Stomach (tissue), 9 donors: ENCODE data around the gene SGMS1. TPM values are rescaled to one million over a fixed set of nuclear protein-coding genes. Genes with fewer than 3 reads are reported as not detected.

Experiments
- DNase-seq, 2 donors: peaks; one replicate each; pipeline versions ENCODE4 v3.0.0 to v3.0.0-alpha.2; 2013 to 2019
- H3K27ac ChIP-seq, 5 donors: fragments of 200-600 bp in 4 of 5; sonication (generic) in 4 of 5; one replicate each; pipeline ENCODE4 v1.5.1; 2013 to 2019; ENCODE audit warnings: mild to moderate bottlenecking in 1 of 5, moderate library complexity in 1 of 5
- H3K27me3 ChIP-seq, 3 donors: fragments of 200-600 bp; sonication (generic); one replicate each; pipeline ENCODE4 v1.5.1; 2017 to 2019; ENCODE audit warnings: mixed run types in 1 of 3
- H3K36me3 ChIP-seq, 4 donors: fragments of 200-600 bp; sonication (generic); 1 replicate in 3 of 4; 2 replicates in 1 of 4; pipeline ENCODE4 v1.5.1; 2016 to 2019
- H3K4me1 ChIP-seq, 4 donors: fragments of 200-600 bp; sonication (generic); one replicate each; pipeline ENCODE4 v1.5.1; 2016 to 2019
- H3K4me3 ChIP-seq, 4 donors: fragments of 200-600 bp; sonication (generic) in 3 of 4; one replicate each; pipeline ENCODE4 v1.5.1; 2016 to 2019; ENCODE audit warnings: mild to moderate bottlenecking in 1 of 4
- H3K9me3 ChIP-seq, 4 donors: fragments of 200-600 bp; sonication (generic); one replicate each; pipeline ENCODE4 v1.5.1; 2016 to 2019
- EP300 ChIP-seq: sonication (generic); formaldehyde crosslinking; IDR thresholded peaks from one replicate; pipeline ENCODE4 v1.6.1; 2017; ENCODE audit warnings: antibody characterized with exemption
- POLR2A ChIP-seq, 4 donors: fragments of 450-650 bp; IDR thresholded peaks; one replicate each; pipeline ENCODE4 v1.6.1; 2016; ENCODE audit warnings: antibody characterized with exemption in 4 of 4, control low read depth in 2 of 4, mild to moderate bottlenecking in 1 of 4, moderate library complexity in 1 of 4
- POLR2AphosphoS5 ChIP-seq, 3 donors: sonication (generic); formaldehyde crosslinking; IDR thresholded peaks; one replicate each; pipeline ENCODE4 v1.6.1; 2016; ENCODE audit warnings: antibody characterized with exemption in 3 of 3
- WGBS, 5 donors: extraction: QIAGEN DNeasy Blood & Tissue Kit in 3 of 5; methylation state at CpG; one replicate each; pipeline versions ENCODE4 v1.1.5 to v1.1.7; 2013 to 2018; 5-methylcytosine and 5-hydroxymethylcytosine counted together
- intact Hi-C: fragments of 100-400 bp; cut with DNase I; formaldehyde crosslinking; loops from one replicate; pipeline ENCODE4 v1.15.1; 2023; ENCODE audit warnings: low total_unique reads
- polyA plus RNA-seq, 3 donors: library from polyadenylated mRNA; stranded (reverse); fragments of 200-250 nt; gene quantifications; one replicate each; pipeline ENCODE4 v1.2.3, GENCODE V29; 2013
- total RNA-seq, 5 donors: library from RNA; depleted of rRNA; stranded (reverse); fragments of >200 nt; gene quantifications; one replicate each; pipeline versions ENCODE4 v1.1.0 to v1.2.3, GENCODE V29; 2014 to 2016
- TF ChIP-seq, protein P1 (sequence below), 7 experiments: fragments of 450-650 bp in 4 of 7; fragments of 200-600 bp in 3 of 7; sonication (generic) in 3 of 7; IDR thresholded peaks; one replicate each; pipeline ENCODE4 v1.5.1; 2016 to 2019; ENCODE audit warnings: antibody characterized with exemption in 7 of 7, control low read depth in 2 of 7, mild to moderate bottlenecking in 1 of 7
- donor health status: healthy with polysubstance abuse.
- donor health status: Bipolar disorder and iron deficiency.
- donor health status: healthy.

The SGMS1 gene
- total and polyA plus RNA-seq, 8 donors = 6.2 to 229 (median 49.6) TPM

DNA sequence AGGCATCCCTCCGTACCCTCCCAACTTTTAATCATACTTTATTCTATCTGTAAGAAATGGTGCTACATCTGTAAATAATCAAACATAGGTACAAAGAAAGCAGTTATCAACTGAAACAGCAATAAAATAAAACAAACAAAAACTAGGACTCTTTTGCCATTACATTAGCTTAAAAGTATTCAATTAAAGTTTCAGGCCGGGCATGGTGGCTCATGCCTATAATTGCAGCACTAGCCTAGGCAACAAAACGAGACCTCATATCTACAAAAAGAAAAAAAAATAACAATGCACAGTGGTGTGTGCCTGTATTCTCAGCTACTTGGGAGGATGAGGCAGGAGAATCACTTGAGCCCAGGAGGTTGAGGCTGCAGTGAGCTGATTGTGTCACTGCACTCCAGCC lies 161.9 kb downstream of the SGMS1 start:
- Histone ChIP-seq H3K36me3 (peaks cover 0 to 20% (median 12%) of the 10 kb centered on the region in 4 donors), H3K27ac (no peak overlapping the region), H3K4me1 (peaks cover 0 to 30% (median 8%) of the 10 kb centered on the region in 4 donors), H3K9me3 (no peaks in the 10 kb centered on the region), H3K27me3 (no peaks in the 10 kb centered on the region), H3K4me3 (no peak overlapping the region)
- TF ChIP-seq, protein P1, sequence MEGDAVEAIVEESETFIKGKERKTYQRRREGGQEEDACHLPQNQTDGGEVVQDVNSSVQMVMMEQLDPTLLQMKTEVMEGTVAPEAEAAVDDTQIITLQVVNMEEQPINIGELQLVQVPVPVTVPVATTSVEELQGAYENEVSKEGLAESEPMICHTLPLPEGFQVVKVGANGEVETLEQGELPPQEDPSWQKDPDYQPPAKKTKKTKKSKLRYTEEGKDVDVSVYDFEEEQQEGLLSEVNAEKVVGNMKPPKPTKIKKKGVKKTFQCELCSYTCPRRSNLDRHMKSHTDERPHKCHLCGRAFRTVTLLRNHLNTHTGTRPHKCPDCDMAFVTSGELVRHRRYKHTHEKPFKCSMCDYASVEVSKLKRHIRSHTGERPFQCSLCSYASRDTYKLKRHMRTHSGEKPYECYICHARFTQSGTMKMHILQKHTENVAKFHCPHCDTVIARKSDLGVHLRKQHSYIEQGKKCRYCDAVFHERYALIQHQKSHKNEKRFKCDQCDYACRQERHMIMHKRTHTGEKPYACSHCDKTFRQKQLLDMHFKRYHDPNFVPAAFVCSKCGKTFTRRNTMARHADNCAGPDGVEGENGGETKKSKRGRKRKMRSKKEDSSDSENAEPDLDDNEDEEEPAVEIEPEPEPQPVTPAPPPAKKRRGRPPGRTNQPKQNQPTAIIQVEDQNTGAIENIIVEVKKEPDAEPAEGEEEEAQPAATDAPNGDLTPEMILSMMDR (IDR thresholded peaks at IDR 0.05) = no peak
- TF ChIP-seq EP300 (no peak), POLR2A (IDR thresholded peaks at IDR 0.05) (no peak), POLR2AphosphoS5 (IDR thresholded peaks at IDR 0.05) (no peak)
- WGBS, 5 donors = 59 to 80% (median 66%) methylated on average over 3 of the region's 3 CpGs
- intact Hi-C loops = no loop called here
- DNase-seq = no peak

DNA sequence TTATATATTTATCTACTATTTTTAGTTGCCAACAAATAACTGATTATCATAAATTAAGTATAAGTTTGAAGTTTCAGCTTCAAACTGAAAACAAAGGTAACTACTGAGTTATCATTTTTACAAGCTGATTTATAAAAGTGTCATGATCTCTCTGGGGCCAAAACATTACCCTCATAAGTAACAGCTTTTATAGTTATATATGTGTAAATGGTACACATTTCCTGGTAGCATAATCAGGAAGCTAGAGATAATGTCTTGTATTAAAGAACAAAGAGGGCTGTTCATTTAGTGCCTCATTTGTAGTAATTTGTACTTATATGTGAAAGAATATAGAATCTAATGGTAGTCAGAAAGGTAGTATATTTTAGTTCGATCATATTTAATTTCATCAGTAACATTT lies 162.6 kb downstream of the SGMS1 start:
- no peak for TF ChIP-seq POLR2AphosphoS5 (IDR thresholded peaks at IDR 0.05)
- TF ChIP-seq, protein P1 (IDR thresholded peaks at IDR 0.05) = no peak
- no peak for TF ChIP-seq POLR2A (IDR thresholded peaks at IDR 0.05)
- TF ChIP-seq EP300 = no peak
- WGBS, 5 donors = 78 to 91% (median 86%) methylated on average over 1 of the region's 1 CpG
- Histone ChIP-seq H3K27ac (no peak overlapping the region), H3K4me3 (no peak overlapping the region), H3K4me1 (peaks cover 0 to 30% (median 8%) of the 10 kb centered on the region in 4 donors), H3K9me3 (no peaks in the 10 kb centered on the region), H3K27me3 (no peaks in the 10 kb centered on the region), H3K36me3 (peaks cover 0 to 20% (median 12%) of the 10 kb centered on the region in 4 donors)
- intact Hi-C loops = no loop called here
- DNase-seq = no peak

DNA sequence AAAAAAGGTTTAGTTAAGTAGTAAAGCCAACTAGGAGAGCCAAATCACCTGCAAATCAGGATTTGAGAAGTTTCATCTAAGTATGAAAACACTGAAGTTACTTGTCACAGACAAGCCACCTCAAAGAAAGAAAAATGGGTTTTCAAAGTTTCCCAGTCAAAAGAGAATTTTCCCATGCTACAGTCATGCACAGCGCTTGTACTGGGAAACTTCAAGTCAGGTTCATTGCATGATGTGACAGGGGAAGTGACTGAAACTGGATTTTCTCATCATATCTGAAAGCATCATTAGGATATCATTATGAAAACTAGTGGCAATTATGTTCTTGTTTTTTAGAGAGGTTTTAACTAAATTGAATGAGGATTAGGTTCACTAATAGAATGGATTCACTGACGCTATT lies 167.0 kb downstream of the SGMS1 start:
- H3K27ac ChIP-seq = no peak overlapping the region
- H3K9me3 ChIP-seq = no peaks in the 10 kb centered on the region
- no peaks in the 10 kb centered on the region for H3K27me3 ChIP-seq
- no peak for TF ChIP-seq POLR2AphosphoS5 (IDR thresholded peaks at IDR 0.05)
- TF ChIP-seq, protein P1 (IDR thresholded peaks at IDR 0.05) = no peak
- no peak for TF ChIP-seq EP300
- no peak for TF ChIP-seq POLR2A (IDR thresholded peaks at IDR 0.05)
- H3K4me3 ChIP-seq = no peak overlapping the region
- peaks cover 0 to 17% (median 2%) of the 10 kb centered on the region in 4 donors for H3K4me1 ChIP-seq
- intact Hi-C loops = no loop called here
- H3K36me3 ChIP-seq = peaks cover 0 to 20% (median 12%) of the 10 kb centered on the region in 4 donors
- WGBS, 5 donors = 95 to 98% (median 96%) methylated on average over 2 of the region's 2 CpGs
- no peak for DNase-seq

DNA sequence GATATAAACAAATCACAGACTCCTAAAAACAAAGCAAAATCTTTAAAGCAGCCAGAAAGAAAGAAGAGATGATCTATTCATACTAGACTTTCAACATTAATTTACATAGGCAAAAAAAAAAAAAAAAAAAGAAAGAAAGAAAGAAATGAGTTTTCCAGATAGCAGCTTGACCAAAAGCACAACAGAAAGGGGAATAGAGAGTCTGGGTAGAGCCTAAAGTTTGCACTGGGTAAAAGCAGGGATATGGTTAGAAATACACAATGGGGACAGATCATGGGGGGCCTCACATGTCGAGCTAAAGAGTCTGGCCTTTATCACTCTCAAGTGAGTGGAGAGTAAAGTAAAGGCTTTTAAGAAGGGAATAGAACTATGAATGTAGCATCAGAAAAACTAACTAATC lies 169.8 kb downstream of the SGMS1 start:
- intact Hi-C loops = no loop called here
- no peak for DNase-seq
- Histone ChIP-seq H3K4me3 (no peak overlapping the region), H3K27ac (no peak overlapping the region), H3K36me3 (peaks cover 0 to 7% (median 3%) of the 10 kb centered on the region in 4 donors), H3K9me3 (no peaks in the 10 kb centered on the region), H3K27me3 (no peaks in the 10 kb centered on the region), H3K4me1 (peaks cover 0 to 9% (median 0%) of the 10 kb centered on the region in 4 donors)
- WGBS, 5 donors = 62 to 74% (median 71%) methylated on average over 1 of the region's 1 CpG
- TF ChIP-seq EP300 = no peak
- TF ChIP-seq POLR2A (IDR thresholded peaks at IDR 0.05) = no peak
- TF ChIP-seq, protein P1 (IDR thresholded peaks at IDR 0.05) = no peak
- TF ChIP-seq POLR2AphosphoS5 (IDR thresholded peaks at IDR 0.05) = no peak
